Endometrium (tissue), 2 donors: Measurements from ENCODE around the gene NAP1L5.

ENCODE experiments used
- FAIRE-seq: peaks from 2 replicates; lab custom pipeline; 2012; peaks lifted over from hg19 to GRCh38; lab: Jason Lieb, UNC
- donor health status: control.
- donor health status: control.

The NAP1L5 gene

GRCh38 chr4:88722276-88722780 lies 24.7 kb upstream of the NAP1L5 start:
- no peak for FAIRE-seq

- FAIRE-seq = peak; percentile 48
These were observed 23.1 kb upstream of the NAP1L5 start for GRCh38 chr4:88720451-88721428.

- no peak for FAIRE-seq
These were observed 21.8 kb upstream of the NAP1L5 start for GRCh38 chr4:88719381-88719780.

GRCh38 chr4:88718098-88718497 lies 20.5 kb upstream of the NAP1L5 start:
- FAIRE-seq = no peak

- FAIRE-seq = no peak
These were observed 16.2 kb upstream of the NAP1L5 start for GRCh38 chr4:88713782-88714181.

DNA sequence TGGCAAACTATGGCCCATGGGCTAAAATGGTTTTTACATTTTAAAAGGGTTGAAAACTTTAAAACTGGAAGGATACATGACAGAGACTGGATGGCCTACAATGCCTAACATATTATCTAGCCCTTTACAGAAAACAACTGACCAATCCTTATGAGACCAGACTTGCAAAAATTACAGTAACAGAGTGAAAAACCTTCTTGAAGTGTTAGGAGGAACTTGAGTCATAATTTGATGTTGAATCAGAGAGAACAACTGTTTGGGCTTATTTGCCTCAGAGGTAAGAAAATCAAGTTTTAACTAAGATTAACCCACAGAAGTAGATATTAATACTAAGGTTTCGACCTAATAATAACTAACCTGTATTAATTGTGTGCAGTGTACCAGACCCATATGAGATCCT lies 12.4 kb upstream of the NAP1L5 start:
- FAIRE-seq = no peak

- FAIRE-seq = no peak
These were observed 8.9 kb upstream of the NAP1L5 start for GRCh38 chr4:88706574-88706973.

DNA sequence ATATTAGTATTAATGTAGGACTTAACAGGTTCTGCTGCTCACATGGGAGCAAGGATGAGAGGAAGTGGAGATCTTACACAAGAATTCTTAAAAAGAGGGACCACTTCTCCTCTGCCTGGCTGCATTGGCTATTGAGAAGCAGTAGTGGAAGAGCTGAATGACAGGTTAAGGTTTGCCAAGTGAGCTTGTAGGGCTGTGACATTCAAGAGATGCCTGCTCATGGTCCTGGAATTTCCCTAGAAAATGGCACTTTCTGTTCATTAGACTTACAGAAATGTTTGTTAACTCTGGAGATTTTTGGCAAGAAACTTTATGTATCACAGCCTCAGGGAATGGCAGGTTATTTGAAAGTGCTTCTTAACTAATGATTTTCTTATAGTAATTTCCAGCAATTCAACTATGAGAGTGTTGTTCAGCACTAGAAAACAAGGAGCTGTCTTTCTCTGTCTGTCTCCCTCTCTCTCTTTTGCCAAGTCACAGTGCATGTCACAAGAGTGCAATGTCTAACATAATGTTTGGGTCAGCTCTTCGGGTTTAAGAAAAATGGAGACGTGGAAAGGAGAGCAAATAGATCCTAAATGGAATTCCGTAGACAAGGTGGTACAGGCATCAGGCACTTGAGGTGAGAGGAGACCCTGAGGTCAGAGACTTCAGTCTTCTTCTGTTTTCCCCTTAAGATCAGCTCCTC lies 8.3 kb upstream of the NAP1L5 start:
- FAIRE-seq = no peak

DNA sequence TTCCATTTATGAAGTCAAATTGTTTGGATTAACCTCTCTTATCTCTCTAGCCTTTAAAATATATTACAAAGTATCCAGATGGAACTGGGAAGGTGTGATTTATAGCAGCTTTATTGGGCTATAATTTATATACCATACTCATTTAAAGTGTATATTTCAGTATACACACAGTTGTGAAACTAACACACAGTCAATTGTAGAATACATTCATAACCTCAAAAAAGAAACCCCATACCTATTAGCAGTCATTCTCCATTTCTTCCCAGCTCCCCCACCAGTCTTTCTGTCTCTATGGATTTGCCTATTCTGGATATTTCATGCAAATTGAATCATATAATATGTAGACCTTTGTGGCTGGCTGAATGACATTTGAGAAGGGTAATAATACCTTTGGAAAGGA lies 7.6 kb upstream of the NAP1L5 start:
- no peak for FAIRE-seq

DNA sequence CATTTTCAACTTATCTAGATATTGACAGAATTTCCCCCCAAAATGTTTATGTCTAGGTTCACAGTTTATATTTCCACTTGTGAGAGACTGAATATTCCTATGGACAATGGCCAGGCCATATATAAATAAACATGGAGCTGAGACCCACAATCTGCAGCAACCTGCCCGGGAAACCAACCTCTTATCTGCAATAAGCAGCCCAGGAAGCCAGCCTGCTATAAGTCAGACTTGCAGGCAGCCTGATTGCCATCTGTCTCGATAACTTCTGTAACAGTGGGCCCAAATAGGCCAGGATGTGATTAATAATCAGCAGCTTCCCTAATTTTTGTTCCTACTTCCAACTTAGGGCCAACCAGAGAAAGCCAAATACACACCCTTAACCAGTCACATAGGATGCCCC lies 5.2 kb upstream of the NAP1L5 start:
- no peak for FAIRE-seq

GRCh38 chr4:88698519-88698918 lies 890 bp upstream of the NAP1L5 start:
- no peak for FAIRE-seq

DNA sequence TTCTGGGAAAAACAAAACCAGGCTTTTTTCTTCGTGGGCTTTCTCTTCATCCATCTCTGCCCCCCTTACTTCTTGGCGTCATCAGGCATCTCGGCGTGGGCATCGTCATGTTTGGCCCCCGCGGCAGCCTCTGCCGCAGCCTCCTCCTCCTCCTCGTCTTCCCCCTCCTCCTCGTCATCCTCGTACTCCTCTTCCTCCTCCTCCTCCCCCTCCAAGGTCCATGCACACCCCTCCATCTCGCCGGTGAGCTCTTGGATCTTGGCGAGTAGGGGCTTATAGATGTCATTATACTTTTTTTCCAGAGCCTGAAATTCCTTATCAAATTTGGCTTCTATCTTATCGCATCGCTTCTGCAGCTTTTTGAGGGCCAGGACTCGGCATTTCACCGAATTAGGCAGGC lies 488 bp downstream of the NAP1L5 start:
- FAIRE-seq = no peak

GRCh38 chr4:88696630-88697029 lies 999 bp downstream of the NAP1L5 start:
- FAIRE-seq = no peak

GRCh38 chr4:88693792-88694191 lies 3.8 kb downstream of the NAP1L5 start:
- no peak for FAIRE-seq

GRCh38 chr4:88690355-88690754 lies 7.3 kb downstream of the NAP1L5 start:
- FAIRE-seq = no peak

GRCh38 chr4:88681209-88681608 lies 16.4 kb downstream of the NAP1L5 start:
- FAIRE-seq = no peak

DNA sequence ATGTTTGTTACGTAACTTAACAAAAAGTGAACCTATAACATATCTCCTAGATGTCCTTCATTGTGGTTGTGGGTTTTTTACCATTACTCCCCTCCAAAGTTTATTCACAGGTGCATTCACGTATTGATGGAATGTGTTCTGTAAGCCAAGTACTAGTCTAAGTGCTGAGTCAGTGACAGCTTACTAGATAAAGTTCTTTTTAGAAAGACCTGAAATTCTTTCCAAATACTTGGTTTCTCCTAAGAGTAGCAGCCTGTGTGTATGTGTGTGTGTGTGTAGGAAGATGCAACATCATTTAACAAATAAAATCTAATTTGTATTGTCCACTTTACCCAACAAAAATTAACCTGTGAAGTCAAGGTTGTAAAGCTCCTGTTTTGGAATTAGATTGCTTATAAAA lies 22.1 kb downstream of the NAP1L5 start:
- FAIRE-seq = no peak

- FAIRE-seq = no peak
These were observed 22.6 kb downstream of the NAP1L5 start for GRCh38 chr4:88674979-88675378.

GRCh38 chr4:88674565-88674964 lies 23.1 kb downstream of the NAP1L5 start:
- FAIRE-seq = no peak

GRCh38 chr4:88673886-88674285 lies 23.7 kb downstream of the NAP1L5 start:
- no peak for FAIRE-seq

- no peak for FAIRE-seq
These were observed 24.6 kb downstream of the NAP1L5 start for GRCh38 chr4:88672987-88673386.

DNA sequence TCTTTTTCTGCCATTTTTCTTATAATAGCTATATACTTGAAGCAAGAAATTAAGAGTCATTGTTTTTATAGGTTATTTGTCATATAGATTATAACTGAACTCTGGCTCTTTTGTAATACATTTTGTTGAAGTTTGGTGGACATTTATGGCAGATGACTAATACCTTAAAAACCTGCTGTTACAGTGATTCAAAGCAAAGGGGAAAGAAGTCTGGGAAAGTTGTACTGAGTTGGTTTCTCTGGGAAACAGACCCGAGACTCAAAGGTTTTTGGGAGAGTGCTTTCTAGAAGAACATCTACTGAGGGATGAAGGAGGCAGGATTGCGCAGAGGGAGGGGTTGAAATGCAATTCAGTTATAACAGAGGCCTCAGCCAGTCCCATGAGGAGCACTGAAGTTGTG lies 35.9 kb downstream of the NAP1L5 start:
- FAIRE-seq = no peak
